Right forelimb (tissue), 1 donor: ENCODE data around the gene CTNNBL1.

Source experiments
- DNase-seq: peaks from one replicate; pipeline ENCODE4 v3.0.0-alpha.2; 2018

CTNNBL1 gene

GRCh38 chr20:37921341-37921929 lies 227.6 kb downstream of the CTNNBL1 start:
- DNase-seq = no peak
